ENCODE measurements around the gene SERF2.

DNA sequence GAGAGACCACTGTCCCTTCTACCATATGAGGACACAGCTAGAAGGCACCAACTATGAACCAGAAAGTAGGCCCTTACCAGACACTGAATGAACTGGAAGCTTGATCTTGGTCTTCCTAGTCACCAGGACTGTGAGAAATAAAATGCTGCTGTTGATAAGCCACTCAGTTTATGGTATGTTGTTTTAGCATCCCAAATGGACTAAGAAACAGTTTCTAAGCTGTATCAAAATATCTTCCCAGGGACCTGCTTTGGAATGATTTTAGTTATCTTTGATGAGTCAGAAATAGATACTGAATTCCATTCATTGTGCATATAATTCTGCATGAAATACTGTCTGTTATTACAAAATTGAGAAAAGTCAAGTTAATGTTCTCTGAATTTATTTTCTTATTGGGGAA, 53.3 kb downstream of the SERF2 start:
- no peak for TF ChIP-seq EP300 (IDR thresholded peaks at IDR 0.05)
- TF ChIP-seq, protein P1, sequence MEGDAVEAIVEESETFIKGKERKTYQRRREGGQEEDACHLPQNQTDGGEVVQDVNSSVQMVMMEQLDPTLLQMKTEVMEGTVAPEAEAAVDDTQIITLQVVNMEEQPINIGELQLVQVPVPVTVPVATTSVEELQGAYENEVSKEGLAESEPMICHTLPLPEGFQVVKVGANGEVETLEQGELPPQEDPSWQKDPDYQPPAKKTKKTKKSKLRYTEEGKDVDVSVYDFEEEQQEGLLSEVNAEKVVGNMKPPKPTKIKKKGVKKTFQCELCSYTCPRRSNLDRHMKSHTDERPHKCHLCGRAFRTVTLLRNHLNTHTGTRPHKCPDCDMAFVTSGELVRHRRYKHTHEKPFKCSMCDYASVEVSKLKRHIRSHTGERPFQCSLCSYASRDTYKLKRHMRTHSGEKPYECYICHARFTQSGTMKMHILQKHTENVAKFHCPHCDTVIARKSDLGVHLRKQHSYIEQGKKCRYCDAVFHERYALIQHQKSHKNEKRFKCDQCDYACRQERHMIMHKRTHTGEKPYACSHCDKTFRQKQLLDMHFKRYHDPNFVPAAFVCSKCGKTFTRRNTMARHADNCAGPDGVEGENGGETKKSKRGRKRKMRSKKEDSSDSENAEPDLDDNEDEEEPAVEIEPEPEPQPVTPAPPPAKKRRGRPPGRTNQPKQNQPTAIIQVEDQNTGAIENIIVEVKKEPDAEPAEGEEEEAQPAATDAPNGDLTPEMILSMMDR (IDR thresholded peaks at IDR 0.05): no peak
